HG03135 (cell line): Measurements from ENCODE around the gene ERVK3-1.
A peak's percentile ranks its signal among the peaks of the same experiment; 100 is the strongest.
"Not testable (repeated sequence)": the region's sequence is repeated elsewhere in the genome, so short reads cannot be mapped to it uniquely, and the experiment has no call there.

ENCODE experiments used
- ATAC-seq: cut with Tn5 transposase; IDR thresholded peaks from one replicate; pipeline ENCODE4 v1.9.1; 2021; ENCODE audit warnings: mild to moderate bottlenecking, moderate library complexity; ENCODE audit not compliant: unreplicated experiment

The ERVK3-1 gene

GRCh38 chr19:58338825-58339558 is 33.8 kb downstream of the ERVK3-1 start:
- ATAC-seq = no peak

- ATAC-seq = no peak
These were observed 40.4 kb downstream of the ERVK3-1 start for GRCh38 chr19:58345558-58345957.

DNA sequence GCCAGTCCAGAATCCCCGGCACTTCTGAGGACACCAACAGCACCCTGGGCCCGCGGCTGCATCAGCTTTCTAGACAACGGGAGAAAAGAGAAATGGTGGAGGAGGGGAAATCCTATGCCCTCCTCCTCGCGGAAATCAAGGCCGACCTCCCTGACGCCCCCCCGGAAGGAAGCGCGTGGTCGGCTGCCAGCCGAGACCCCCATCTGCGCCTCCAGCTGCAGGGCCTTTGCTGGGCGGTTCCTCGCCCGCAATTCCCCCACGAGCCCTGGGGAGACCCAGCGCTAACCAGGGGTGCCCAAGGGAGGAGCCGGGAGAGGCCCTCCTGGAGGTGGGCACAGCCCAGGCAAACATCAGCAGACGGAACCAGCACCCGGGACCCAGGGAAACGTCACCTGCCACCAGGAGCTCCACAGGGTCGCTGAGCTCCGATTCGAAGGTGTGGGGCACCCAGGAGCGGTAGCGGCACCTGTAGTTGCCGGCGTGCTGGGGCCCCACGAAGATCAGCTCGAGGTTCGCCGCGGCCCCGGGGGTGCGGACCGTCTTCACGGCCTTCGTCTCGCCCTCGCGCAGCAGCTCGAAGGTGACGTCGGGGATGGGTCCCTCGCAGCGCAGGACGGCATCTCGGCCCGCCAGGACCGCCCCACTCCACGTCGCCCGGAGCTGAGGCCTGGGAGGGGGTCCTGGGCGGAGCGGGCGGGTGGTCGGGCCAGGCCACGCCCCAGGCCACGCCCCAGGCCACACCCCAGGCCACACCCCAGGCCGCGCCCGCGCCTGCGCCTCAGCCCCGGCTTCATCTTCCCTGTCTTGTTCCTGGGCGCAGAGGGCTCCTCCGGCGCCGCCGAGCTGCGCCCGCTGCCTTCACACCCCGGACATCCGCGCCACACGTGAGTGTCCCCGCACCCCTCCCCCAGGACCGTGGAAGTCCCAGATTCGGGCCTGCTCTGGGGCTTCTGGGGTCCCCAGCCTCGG is 42.1 kb downstream of the ERVK3-1 start:
- ATAC-seq = peak; percentile 82

GRCh38 chr19:58348080-58348479 is 42.9 kb downstream of the ERVK3-1 start:
- not testable (repeated sequence) for ATAC-seq

GRCh38 chr19:58349590-58349989 is 44.4 kb downstream of the ERVK3-1 start:
- no peak for ATAC-seq

- no peak for ATAC-seq
These were observed 45.1 kb downstream of the ERVK3-1 start for GRCh38 chr19:58350001-58350861.

- ATAC-seq = no peak
These were observed 45.8 kb downstream of the ERVK3-1 start for GRCh38 chr19:58350871-58351557.

GRCh38 chr19:58351558-58351878 is 46.3 kb downstream of the ERVK3-1 start:
- no peak for ATAC-seq

DNA sequence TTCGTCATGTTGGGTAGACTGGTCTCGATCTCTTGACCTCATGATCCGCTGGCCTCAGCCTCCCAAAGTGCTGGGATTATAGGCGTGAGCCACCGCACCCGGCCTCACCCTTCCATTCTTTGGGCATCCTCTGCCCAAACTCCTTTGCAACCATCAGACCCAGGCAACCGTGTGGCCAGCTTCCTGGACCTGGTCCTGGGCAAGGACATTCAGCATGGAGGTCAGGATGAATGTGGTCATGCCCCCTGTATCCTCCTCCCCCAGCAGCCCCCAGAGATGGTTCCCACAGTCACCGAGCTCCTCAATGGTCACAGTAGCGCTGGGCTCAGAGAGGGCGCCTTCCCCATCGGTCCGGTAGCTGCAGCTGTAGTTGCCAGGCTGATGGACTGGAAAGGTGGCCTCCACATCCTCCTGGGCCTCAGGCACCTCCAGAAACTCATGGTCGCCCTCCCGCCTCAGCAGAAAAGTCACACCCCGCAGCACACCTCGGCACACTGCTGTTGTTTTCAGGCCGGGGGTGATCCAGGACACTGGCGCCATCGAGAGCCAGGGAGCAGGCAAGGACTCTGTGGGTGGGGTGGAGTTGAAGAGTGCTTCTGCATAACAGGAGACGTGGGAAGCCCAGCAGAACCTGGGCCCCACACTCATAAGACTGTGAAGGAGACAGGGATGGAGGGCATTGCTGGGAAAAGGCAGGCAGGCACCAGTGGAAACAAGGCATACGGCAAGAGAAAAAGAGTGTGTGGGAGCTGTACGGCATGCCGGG is 47.0 kb downstream of the ERVK3-1 start:
- no peak for ATAC-seq

GRCh38 chr19:58352760-58353671 is 47.8 kb downstream of the ERVK3-1 start, which contains the start of gene A1BG:
TSS of gene A1BG (minus strand) at chr19:58353492. CDS start at chr19:58353437, 55 bp downstream.
- ATAC-seq = no peak

GRCh38 chr19:58353717-58354477 is 48.7 kb downstream of the ERVK3-1 start:
- ATAC-seq = no peak

GRCh38 chr19:58354478-58355030 is 49.4 kb downstream of the ERVK3-1 start:
- ATAC-seq = no peak

DNA sequence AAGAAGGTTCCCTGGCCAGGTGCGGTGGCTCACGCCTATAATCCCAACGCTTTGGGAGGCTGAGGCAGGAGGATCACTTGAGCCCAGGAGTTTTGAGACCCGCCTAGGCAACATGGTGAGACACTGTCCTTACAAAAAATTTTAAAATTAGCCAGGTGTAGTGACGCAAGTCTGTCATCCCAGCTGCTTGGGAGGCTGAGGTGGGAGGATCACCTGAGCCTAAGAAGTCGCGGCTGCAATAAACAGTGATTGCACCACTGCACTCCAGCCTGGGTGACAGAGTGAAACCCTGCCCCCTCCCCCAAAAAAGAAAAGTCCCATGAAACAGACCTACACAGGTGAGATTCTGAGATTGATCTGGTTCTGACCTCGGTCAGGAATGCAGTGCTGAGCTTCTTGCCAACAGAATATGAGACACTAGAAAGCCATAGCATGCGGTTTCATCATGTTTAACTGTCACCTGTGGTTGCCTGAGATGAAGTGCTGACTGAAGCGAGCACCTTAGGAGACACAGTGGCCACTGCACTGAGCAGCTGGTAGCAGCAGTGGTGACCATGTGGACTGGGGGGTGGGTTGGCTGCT is 50.1 kb downstream of the ERVK3-1 start:
- no peak for ATAC-seq

DNA sequence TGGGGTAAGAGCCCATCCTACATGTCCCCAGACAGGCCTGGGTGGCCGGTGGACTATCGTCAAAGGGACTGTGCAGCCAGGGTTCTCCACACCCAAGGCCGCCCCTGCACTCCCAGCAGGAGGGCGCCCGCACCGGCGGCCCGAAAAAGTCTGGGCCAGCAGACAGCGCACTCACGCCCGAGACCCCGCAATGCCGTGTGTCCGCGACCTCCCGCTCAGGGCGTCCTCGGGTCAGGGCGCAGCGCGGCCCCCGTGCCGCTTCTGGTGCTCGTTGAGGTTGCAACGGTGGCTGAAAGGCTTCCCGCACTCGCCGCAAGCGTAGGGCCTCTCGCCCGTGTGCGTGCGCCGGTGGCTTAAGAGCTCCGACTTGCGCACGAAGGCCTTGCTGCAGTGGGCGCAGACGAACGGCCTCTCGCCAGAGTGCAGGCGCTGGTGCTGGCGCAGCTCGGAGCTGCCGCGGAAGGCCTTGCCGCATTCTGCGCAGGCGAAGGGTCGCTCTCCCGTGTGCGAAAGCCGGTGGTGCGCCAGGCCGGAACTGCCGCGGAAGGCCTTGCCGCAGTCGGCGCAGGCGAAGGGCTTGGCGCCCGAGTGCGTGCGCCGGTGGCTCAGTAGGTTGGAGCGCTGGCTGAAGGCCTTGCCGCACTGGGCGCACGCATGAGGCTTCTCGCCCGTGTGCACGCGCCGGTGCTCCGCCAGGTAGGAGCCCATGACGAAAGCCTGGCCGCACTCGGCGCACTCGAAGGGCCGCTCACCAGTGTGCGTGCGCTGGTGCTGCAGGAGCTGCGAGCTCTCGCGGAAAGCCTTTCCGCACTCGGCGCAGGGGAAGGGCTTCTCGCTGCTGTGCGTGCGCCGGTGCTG is 51.0 kb downstream of the ERVK3-1 start:
- ATAC-seq = no peak

DNA sequence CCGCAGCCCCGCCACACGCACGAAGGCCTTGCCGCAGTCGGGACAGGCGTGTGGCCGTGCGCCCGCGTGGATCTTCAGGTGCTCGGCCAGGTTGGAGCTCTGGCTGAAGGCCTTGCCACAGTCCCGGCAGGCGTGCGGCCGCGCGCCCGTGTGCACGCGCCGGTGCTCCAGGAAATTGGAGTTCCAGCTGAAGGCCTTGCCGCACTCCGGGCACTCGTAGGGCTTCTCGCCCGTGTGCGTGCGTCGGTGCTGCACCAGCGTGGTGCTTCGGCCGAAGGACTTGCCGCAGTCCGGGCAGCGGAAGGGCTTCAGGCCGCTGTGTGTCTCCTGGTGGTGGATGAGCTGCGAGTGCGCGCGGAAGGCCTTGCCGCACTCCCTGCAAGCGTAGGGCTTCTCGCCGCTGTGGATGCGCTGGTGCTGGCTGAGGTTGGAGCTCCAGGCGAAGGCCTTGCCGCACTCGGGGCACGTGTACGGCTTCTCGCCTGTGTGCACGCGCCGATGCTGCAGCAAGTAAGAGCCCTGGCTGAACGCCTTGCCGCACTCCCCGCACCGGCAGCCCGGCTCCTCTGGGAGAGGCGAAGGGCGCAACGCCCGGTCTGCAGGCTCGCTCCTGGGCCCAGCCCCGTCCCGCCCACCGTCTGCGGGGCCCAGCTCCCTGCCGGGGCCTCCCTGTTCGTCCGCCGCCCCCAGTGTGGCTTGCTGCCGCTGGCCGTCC is 51.7 kb downstream of the ERVK3-1 start:
- no peak for ATAC-seq
